ENCODE data around the gene ABHD17A.
"Not testable (repeated sequence)": the region's sequence is repeated elsewhere in the genome, so short reads cannot be mapped to it uniquely, and the experiment has no call there.

ABHD17A gene

DNA sequence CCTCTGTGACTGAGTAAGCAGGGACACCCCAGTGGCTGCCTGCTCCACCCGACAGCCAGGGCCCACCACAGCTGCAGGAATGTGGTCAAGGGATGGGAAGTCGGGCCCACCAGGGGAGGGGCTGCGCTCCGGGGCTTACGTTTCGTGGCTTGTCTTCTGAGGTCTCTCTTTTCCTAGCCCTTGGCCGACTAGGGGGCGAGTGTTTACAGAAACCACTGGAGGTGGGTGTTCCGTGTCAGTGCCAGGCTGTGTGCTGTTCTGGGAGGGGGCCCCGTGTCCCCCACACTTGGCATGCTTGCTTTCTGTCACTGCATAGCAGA lies 24.4 kb upstream of the ABHD17A start:
- no peak for DNase-seq

DNA sequence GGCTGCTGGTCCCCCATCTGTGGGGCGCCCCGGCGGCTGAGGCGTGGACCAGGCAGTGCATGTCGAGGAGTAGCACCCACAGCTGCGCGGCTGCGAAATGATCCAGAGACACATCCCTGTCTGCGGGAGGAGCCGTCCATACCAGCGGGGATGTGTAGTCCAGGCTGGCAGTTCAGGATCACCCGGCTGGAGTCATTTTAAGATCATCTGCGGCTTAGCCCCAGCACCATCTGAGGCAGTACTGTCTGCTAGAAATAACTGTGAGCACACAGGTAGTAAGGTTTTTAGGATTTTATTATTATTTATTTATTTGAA lies 23.0 kb upstream of the ABHD17A start:
- no peak for DNase-seq

DNA sequence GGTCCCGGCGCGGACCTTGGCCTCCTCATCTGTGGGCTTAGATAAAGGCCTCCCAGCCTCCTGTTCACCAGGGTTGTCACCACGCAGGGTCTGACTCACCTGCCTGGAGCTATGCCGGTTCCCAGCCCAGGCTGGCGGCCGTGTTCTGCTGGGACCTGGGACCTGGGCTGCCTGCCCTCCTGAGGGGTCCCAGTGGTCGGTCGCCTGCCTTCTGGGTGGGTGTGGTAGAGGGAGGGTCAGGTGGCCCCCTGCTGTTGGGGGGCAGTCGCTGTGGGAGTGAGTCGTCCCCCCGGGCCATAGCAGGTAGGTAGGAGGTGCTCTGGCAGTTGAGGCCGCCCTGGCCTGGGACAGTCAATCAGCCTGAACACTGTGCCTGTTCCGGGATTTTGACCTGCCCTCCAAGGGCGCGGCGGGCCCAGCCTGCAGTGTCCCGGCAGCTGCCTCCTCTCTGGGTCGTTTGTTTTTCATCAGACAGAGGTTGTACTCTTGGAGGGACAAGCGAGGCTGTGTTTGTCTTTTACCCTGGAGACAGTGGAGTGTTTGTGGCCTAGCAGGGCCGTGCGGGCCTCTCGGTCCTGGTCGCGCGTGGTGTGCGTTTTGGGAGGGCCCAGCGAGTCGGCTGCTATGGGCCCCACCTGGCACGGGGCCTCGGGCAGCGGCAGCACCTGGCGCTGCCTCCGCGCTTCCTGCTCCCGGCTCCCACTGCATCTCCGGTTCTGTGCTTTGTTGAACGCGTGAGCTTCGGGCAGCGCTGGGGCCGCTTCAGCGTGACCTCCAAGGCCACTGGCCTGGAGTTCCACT lies 22.5 kb upstream of the ABHD17A start:
- DNase-seq, result no peak

DNA sequence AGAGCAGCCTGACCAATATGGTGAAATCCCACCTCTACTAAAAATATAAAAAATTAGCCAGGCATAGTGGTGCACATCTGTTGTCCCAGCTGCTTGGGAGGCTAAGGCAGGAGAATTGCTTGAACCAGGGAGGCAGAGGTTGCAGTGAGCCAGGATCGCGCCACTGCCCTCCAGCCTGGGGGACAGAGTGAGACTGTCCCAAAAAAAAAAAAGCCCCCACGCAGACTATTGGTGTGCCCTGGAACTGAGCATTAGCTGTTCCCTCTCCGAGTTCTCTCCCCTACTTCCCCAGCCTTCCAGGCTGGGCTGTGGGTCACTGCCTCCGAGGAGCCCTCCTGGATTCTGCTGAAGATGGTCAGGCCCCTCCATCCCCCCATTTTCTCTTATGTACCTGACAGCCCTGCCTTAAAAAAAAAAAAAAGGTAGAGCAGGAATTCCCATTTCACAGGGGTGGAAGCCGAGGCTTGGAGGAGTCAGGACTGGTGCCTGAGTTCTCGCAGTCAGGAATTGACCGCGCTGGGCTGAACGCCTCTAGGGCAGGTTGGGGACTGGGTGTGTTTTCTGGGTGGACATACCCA lies 21.8 kb upstream of the ABHD17A start:
- DNase-seq, result no peak

DNA sequence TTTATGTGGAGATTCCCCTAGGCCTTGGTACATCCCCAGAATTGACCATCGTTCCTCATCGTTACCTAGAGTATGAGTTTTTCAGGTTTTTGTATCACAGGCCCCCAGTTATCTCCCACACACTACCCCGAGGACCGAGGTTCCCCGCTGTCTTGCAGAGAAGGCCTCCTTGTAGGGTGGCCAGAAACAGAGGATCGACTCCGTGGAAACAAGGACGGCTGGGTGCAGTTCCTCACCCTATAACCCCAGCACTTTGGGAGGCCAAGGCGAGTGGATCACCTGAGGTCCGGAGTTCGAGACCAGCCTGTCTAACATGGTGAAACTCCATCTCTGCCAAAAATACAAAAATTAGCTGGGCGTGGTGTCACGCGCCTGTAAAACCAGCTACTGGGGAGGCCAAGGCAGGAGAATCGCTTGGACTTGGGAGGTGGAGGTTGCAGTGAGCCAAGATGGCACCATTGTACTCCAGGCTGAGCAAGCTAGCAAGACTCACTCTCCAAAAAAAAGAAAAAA lies 20.6 kb upstream of the ABHD17A start:
- no peak for DNase-seq

DNA sequence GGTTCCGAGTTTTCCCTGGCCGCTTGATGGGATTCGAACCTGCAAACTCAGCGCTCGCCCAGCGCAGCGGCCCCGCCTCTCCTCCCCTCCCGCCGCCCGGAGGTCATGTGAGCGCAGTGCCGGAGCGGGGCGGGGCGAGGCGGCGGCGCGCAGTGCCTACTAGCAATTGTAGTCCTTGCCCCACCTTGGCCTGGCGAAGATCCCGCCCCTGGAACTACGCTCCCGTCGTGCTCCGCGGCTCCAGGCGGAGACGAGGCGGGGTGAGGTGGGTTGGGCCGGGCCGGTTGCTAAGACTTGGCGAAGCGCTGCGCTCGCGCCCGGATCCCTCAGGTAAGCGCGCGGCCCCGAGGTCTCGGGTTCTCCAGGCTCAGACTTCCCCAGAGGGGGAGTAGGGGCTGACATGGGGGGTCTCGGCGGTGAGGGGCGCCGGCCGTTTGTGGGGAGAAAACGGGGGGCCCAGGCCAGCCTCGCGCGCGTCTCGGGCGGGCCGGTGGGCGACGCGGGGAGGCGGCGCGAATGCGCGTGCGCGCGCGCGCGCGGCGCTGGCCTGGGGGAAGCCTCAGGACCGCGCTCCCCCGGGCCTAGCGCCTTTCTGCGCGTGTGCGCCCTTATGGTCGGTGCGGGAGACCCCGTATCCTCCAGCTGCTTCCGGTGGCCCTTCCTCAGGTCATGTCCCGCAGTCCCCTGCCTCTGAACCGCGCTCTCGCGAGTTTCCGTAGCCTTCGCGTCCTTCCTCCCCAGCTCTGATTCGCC lies 20.0 kb upstream of the ABHD17A start, which contains the start of the genes ADAT3 and SCAMP4:
ADAT3 (plus strand) TSS at position 290 of the 753 bp plus-strand sequence. CDS start 6,649 bp downstream, outside the sequence.
SCAMP4 (plus strand) TSS at position 290 of the 753 bp plus-strand sequence. CDS start 9,621 bp downstream, outside the sequence.
- DNase-seq, result peak; percentile 97

DNA sequence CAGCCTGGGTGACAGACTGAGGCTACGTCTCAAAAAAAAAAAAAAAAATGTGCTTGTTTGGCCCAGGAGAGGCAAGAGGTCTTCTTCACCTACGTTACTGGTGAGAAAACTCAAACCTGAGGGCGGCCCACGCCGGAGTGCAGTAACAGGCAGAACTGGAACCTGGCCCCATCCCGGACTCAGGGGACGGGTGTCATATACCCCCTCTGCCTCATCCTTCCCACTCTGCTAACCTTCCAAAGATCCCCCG lies 19.5 kb upstream of the ABHD17A start:
- DNase-seq, result no peak

DNA sequence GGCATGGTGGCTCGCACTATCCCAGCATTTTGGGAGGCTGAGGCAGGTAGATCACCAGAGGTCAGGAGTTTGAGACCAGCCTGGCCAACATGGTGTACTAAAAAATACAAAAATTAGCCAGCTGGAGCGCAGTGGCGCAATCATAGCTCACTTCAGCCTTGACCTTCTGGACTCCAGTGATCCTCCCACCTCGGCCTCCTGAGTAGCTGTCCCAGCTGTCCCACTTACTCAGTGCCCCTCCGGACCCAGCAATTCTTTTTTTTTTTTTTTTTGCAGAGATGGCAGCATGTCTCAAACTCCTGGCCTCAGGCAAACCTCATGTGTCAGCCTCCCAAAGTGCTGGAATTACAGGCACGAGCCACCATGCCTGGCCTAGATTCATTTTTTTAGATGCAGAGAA lies 17.6 kb upstream of the ABHD17A start:
- no peak for DNase-seq

DNA sequence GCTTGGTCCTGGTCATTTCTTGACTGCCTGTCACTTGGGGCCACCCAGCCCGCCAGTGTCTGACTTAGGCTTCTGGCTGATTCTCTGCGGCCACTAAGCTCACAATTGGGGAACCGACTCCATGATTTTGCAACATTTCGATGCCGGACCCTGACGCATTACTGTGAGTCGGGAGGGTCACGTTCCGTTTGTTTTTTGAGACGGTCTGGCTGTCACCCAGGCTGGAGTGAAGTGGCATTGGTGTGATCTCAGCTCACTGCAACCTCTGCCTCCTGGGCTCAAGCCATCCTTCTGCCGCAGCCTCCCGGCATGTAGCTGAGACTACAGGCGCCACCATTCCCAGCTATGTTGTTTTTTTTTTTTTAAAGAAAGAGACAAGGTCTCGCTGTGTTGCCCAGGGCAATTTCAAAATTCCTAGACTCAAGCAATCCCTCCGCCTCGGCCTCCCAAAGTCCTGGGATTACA lies 16.7 kb upstream of the ABHD17A start:
- no peak for DNase-seq

DNA sequence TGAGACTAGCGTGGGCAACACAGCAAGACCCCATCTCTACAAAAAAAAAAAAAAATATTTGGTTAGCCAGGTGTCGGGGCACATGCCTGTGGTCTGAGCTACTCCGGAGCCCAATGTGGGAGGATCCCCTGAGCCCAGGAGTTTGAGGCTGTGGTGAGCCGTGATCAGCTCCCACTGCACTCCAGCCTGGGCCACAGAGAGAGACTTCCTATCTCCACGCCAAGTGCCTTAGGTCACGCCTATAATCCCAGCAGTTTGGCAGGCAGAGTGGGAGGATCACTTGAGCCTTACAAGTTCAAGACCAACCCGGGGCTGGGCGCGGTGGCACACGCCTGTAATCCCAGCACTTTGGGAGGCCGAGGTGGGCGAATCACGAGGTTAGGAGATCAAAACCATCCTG lies 11.2 kb upstream of the ABHD17A start:
- DNase-seq, result no peak

DNA sequence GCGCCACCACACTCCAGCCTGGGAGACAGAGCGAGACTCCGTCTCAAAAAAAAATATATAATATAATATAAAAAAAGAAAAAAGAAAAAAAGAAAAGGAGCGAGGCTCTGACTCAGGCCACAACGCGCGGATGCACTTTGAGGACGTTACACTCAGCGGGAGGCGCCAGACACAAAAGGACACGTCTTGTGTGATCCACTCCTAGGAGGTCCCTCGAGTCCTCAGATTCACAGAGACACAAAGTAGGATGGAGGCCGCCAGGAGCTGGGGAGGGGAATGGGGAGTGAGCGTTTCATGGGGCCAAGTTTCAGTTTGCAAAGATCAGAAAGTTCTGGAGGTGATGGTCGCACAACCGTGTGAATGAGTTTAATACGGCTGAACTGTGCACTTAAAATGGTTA lies 8.5 kb upstream of the ABHD17A start:
- no peak for DNase-seq

DNA sequence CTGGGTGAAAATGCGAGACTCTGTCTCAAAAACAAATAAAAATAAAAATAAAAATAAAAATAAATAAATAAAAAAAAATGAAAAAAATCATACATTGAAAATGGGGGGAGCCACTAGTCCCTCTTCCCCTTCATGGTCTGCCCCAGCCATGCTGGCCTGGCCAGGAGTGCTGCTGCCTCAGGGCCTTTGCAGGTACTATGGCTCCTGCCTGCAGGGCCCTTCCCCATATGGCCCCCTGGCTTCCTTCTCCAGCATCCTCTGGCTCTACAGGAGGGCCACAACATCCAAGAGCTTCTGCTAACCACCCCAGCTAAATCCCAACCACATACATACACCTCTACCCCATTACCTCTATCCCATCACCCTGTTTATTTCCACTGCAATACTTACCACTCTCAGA lies 4.6 kb upstream of the ABHD17A start:
- DNase-seq, result no peak

DNA sequence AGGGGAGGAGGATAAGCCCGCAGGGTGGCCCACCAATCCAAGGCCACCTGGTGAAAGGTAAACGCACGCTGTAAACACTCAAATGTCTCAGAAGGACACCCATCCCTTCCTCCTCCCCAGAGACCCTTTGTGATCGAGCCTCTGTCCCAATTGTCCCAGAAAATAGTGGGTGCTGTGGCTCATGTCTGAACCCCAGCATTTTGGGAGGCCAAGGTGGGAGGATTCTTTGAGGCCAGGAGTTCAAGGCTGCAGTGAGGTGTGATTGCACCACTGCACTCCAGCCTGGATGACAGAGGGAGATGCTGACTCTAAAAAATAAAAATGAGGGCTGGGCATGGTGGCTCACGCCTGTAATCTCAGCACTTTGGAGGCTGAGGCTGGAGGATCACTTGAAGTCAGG lies 3.1 kb upstream of the ABHD17A start:
- no peak for DNase-seq

DNA sequence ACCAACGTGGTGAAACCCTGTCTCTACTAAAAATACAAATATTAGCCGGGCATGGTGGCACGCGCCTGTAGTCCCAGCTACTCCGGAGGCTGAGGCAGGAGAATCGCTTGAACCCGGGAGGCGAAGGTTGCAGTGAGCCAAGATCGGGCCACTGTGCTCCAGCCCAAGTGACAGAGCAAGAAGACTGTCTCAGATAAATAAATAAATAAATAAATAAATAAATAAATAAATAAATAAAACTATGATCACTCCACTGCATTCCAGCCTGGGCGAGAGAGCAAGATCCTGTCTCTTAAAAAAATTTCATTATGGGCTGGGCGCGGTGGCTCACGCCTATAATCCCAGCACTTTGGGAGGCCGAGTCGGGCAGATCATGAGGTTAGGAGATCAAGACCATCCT lies 1.1 kb upstream of the ABHD17A start:
- not testable (repeated sequence) for DNase-seq

DNA sequence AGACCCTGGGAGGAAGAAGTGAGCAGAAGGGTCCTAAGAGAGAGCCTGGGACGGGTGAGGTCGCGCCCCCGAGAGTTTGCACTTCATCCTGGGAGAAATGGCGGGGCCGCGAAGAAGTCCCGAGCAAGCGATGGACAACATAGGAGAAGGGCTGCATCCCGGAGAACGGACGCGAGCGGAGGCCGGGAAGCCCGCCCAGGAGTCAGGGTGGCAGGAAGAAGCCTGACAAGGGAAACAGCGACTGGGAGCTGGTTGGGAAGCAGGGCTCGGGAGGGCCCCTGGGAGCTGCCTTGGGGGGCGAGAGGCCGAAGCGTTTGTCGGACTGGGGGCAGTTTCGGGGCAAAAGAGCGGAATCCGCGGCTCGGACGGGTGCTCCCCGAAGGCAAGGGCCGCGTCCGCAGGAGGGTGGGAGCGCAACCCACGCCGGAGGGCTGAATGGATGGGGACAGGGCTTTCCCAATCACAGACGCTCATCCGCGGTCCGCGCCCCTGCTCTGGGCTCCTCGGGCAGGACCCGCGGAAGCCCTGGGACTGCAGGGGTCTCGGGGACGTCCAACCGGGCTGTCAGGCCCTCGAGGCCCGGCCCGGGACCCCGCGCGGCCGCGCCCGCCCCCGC lies 469 bp downstream of the ABHD17A start:
- no peak for DNase-seq

DNA sequence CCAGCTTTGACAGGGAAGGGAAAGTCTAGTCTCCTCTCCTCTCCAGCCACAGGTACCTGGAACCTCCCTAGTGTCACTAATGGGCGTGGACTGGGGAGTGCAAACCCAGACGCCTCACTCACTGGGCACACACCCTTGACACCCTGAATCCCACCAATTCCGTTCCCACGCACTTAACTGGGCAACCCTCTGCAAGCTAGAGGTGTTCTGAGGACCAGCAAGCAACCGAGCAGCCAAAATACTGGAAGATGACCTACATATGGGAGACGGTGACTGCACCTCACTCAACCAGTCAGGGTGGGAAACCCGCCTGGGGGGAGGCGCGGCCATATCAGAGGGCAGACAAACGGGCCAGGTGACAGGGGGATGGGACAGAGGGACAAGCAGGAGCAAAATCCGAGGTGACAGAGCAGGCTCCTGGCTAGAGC lies 991 bp downstream of the ABHD17A start:
- no peak for DNase-seq

DNA sequence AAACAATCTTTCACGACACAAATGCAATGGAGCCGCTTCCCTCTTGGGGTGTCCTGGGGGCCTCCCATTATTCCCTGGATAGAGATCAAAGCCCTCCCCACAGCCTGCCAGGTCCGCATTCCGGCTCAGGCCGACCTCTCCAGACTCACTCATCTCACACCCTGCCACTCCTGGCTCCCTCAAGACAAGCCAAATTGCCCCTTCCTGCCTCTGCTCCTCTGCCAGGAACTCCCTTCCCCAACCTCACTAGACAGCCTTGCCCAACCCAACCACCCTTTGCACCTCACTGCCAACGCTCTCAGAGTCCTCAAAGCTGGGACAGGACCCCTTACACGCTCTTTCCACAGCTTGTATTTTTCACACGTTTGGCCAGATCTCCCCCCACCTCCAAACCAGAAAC lies 1.5 kb downstream of the ABHD17A start:
- DNase-seq, result no peak

DNA sequence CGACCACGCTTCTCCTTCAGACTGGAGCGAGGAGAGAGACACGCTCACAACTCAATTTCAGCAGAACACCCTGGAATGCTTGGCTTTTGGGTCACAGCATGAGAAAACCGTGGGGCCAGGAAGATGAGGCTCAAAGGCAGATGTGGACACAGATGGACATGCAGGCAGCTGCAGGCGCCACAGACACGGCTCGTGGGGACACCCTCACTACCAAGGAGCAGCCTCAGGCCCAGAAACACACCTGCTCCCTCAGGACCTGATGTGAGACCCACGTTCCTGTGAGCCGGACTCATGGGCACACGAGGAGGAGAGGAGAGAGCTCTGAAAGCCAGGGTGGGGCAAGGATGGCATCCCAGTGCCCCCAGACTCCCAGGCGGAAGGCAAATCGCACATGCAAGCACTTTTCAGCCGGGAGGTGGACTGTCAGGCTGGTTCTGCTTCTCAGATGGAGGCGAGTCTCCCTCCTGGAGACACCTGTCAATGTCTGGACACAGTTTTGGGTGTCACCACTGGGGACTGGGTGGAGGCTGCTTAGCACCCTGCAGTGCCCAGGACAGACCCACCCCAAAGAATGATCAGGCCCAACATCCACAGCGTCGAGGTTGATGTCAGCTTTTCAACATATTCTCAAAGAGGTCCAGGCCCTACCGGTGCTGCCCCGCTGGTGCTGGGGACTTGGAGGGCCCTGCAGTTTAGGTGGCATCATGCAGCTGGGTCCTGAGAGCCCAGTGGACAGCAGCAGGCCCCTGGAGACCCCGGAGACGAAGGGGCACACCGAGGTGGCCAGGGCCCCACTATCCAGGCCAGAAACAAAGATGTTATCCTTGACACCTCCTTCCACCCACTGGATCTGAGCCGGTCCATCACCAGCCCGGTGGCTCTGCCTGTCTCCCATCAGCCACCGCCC lies 2.3 kb downstream of the ABHD17A start:
- no peak for DNase-seq

DNA sequence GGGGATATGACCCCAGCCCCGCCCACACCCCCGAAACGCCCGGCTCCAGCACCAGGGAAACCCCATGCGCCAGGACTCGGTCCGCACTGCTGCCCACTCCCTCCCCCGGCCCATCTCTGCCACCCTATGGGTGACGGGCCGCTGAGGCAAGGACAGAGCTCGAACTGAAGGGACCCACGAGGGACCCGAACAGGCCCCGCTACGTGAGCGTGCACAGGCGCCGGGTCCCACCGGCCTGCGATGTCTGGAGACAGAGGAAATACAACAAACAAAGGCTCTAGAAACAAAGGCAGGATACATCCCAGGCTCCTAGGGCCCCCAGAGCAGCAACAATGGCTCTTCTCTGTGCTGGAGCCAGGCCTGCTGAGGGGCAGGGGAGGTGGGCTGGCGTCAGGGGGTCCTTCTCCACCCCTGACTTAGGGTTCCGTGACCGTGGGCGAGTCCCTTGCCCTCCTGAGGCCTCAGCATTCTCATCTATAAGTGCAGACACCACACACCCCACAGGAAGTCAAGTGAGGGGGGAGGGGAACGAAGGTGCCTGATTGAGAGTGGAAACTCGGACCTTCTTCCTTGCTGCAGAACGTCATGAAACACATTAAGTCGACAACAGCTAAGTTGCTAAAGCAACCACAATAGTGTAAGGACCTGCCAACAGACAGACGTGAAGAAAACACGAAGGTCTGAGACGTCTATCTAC lies 3.1 kb downstream of the ABHD17A start:
- peak; percentile 62 for DNase-seq

DNA sequence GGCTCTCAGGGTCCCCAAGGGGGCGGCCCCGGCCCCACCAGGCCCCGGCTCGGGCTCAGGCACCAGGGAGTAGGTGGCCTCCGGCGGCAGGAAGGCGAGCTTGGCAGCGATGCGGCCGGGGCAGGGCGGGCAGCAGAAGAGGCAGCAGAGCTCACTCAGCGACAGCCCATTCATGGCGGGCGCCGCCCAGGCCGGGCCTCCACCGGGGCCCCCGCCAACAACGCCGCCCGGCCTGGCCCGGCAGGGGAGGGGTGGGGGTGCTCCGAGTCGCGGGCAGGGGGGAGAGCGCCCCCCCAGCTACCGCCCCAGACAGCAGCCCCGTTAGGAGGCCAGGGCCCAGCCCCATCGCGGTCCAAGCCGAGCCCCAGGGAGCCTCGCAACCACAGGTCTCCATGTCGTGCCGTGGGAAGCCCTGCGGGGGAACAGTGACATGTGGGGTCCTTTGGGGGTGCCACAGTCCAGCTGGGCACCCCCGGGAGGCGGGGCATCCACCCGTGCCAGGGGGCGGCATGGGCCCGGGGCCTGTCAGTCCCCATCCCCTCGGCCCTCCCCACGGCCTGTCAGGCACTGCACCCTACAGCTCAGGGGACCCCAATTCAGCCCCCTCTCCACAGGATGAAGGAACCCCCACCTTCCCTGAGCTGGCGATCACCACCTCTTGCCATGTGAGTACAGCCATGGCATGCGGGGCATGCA lies 3.8 kb downstream of the ABHD17A start:
- DNase-seq, result not testable (repeated sequence)
